IPS DF 6.9 (cell line): Measurements from ENCODE around the gene IGFALS.
"Not testable (repeated sequence)": the region's sequence is repeated elsewhere in the genome, so short reads cannot be mapped to it uniquely, and the experiment has no call there.

Experiments
- DNase-seq: peaks from one replicate; pipeline ENCODE4 v3.0.0-alpha.2; 2013; ENCODE audit warnings: low read depth, low spot score
- H3K27ac ChIP-seq: one replicate; pipeline ENCODE4 v1.5.1; 2013; ENCODE audit warnings: low read length, control low read depth
- H3K27me3 ChIP-seq: 2 replicates; pipeline ENCODE4 v1.6.1; 2013; ENCODE audit warnings: mild to moderate bottlenecking, low read length; ENCODE audit not compliant: control insufficient read depth, insufficient read depth
- H3K36me3 ChIP-seq: 2 replicates; pipeline ENCODE4 v1.6.1; 2013; ENCODE audit warnings: low read length; ENCODE audit not compliant: control insufficient read depth, insufficient read depth
- H3K4me1 ChIP-seq: 2 replicates; pipeline ENCODE4 v1.6.1; 2013; ENCODE audit warnings: low read length; ENCODE audit not compliant: control insufficient read depth, insufficient read depth
- H3K4me3 ChIP-seq: 2 replicates; pipeline ENCODE4 v1.5.1; 2013; ENCODE audit warnings: mild to moderate bottlenecking, low read length
- H3K9me3 ChIP-seq: 2 replicates; pipeline ENCODE4 v1.6.1; 2013; ENCODE audit warnings: low read length, inconsistent platforms; ENCODE audit not compliant: control insufficient read depth, insufficient read depth
- WGBS: extraction: QIAGEN DNeasy Blood & Tissue Kit; methylation state at CpG from one replicate; pipeline ENCODE4 v1.1.7; 2013; ENCODE audit warnings: mixed read lengths, missing lambda C conversion rate; ENCODE audit not compliant: insufficient read length, insufficient coverage; 5-methylcytosine and 5-hydroxymethylcytosine counted together

IGFALS gene

GRCh38 chr16:1807626-1808025 is 14.1 kb upstream of the IGFALS start:
- Histone ChIP-seq H3K4me3 (no peak overlapping the region), H3K9me3 (no peaks in the 10 kb centered on the region; the same call in 1 of the 2 replicates), H3K27me3 (no peaks in the 10 kb centered on the region), H3K36me3 (no peaks in the 10 kb centered on the region), H3K27ac (no peak overlapping the region), H3K4me1 (no peaks in the 10 kb centered on the region)
- no peak for DNase-seq
- WGBS = no CpG with 5 or more reads among the region's 10 CpGs

DNA sequence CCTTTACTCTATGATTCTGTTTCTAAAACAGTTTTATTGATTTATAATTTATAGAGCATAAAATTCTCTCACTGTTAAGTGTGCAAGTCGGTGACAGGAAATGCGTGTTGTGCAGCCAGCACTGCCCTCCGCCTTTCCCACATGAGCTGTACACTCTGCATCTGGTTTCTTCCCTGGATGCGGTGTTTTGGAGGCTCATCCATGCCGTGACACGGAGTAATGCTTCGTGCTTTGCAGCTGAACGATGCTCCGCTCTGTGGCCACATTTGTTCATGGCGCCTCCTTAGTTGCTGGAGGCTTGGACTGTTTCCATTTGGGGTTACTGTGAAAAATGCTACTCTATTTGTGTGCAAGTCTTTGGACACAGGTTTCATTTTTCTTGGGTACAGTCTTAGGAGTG is 7.2 kb upstream of the IGFALS start:
- Histone ChIP-seq H3K4me3 (no peak overlapping the region), H3K9me3 (peaks cover 3% of the 10 kb centered on the region), H3K4me1 (no peaks in the 10 kb centered on the region), H3K36me3 (no peaks in the 10 kb centered on the region), H3K27me3 (no peaks in the 10 kb centered on the region), H3K27ac (no peak overlapping the region)
- DNase-seq = no peak
- WGBS = no CpG with 5 or more reads among the region's 10 CpGs

DNA sequence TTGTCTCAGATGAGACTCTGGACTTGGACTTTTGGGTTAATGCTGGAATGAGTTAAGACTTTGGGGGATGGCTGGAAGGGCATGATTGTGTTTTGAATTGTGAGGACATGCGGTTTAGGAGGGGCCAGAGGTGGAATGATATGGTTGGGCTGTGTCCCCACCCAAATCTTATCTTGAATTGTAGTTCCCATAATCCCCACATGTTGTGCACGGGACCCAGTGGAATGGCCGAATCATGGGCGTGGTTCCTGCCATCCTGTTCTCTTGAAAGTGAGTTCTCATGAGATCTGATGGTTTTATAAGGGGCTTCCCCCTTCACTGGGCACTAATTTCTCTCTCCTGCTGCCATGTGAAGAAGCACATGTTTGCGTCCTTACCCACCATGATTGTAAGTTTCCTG is 5.8 kb upstream of the IGFALS start:
- not testable (repeated sequence) for H3K4me1 ChIP-seq, H3K27me3 ChIP-seq, DNase-seq, H3K27ac ChIP-seq, H3K9me3 ChIP-seq, H3K4me3 ChIP-seq, H3K36me3 ChIP-seq
- no CpG with 5 or more reads among the region's 5 CpGs for WGBS

GRCh38 chr16:1794908-1795666 is 1.6 kb upstream of the IGFALS start:
- H3K27ac ChIP-seq = no peak overlapping the region
- H3K36me3 ChIP-seq = peaks cover 3% of the 10 kb centered on the region
- H3K27me3 ChIP-seq = no peaks in the 10 kb centered on the region
- H3K9me3 ChIP-seq = peaks cover 3% of the 10 kb centered on the region
- H3K4me3 ChIP-seq = no peak overlapping the region; the same call in 1 of the 2 replicates
- WGBS = no CpG with 5 or more reads among the region's 32 CpGs
- no peaks in the 10 kb centered on the region; the same call in 1 of the 2 replicates for H3K4me1 ChIP-seq
- no peak for DNase-seq

- WGBS = no CpG with 5 or more reads among the region's 18 CpGs
- no peaks in the 10 kb centered on the region; the same call in 1 of the 2 replicates for H3K4me1 ChIP-seq
- peaks cover 3% of the 10 kb centered on the region for H3K9me3 ChIP-seq
- peaks cover 3% of the 10 kb centered on the region for H3K36me3 ChIP-seq
- no peak for DNase-seq
- no peaks in the 10 kb centered on the region for H3K27me3 ChIP-seq
- no peak overlapping the region for H3K27ac ChIP-seq
- H3K4me3 ChIP-seq = no peak overlapping the region
Observed at GRCh38 chr16:1794221-1794871, 841 bp upstream of the IGFALS start.

DNA sequence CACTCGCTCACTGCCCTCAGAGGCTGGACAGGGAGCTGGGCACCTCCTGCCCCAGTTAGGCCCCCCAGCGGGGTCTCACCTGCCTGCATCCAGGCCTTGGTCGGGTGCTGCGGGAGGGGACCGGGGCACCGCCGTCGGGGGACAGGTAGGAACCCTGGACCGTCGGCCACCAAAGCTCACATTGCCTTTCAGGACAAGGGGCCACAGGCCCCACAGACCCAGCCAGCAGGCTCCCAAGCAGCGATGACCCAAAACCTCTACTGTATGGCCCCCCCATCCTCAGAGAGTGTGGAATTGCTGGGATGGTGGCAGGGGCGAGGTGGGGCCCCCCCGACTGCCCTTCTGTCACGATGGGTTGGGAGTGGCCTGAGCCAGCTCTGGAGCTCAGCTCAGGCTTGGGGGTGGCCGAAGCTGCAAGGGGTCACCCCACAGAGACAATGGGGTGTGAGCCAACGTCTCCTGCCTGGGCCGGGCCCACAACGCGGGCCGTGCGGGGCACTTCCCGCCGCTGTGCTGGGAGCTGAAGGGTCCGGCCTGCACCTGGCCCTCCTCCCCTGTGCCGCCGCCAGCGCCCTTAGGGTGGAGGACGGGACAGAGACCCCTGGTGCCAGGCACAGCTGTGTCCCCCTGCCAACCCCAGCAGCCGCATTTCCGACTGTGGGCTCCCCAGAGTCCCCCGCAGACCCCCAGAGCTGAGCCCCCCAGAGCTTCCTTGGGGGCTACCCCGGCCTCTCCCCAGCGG is 498 bp downstream of the IGFALS start:
- H3K27ac ChIP-seq = no peak overlapping the region
- peaks cover 14% of the 10 kb centered on the region for H3K36me3 ChIP-seq
- H3K9me3 ChIP-seq = no peaks in the 10 kb centered on the region; the same call in 1 of the 2 replicates
- H3K27me3 ChIP-seq = no peaks in the 10 kb centered on the region
- no peaks in the 10 kb centered on the region; the same call in 1 of the 2 replicates for H3K4me1 ChIP-seq
- H3K4me3 ChIP-seq = no peak overlapping the region
- no peak for DNase-seq
- whole genome bisulfite sequencing = no CpG with 5 or more reads among the region's 33 CpGs

DNA sequence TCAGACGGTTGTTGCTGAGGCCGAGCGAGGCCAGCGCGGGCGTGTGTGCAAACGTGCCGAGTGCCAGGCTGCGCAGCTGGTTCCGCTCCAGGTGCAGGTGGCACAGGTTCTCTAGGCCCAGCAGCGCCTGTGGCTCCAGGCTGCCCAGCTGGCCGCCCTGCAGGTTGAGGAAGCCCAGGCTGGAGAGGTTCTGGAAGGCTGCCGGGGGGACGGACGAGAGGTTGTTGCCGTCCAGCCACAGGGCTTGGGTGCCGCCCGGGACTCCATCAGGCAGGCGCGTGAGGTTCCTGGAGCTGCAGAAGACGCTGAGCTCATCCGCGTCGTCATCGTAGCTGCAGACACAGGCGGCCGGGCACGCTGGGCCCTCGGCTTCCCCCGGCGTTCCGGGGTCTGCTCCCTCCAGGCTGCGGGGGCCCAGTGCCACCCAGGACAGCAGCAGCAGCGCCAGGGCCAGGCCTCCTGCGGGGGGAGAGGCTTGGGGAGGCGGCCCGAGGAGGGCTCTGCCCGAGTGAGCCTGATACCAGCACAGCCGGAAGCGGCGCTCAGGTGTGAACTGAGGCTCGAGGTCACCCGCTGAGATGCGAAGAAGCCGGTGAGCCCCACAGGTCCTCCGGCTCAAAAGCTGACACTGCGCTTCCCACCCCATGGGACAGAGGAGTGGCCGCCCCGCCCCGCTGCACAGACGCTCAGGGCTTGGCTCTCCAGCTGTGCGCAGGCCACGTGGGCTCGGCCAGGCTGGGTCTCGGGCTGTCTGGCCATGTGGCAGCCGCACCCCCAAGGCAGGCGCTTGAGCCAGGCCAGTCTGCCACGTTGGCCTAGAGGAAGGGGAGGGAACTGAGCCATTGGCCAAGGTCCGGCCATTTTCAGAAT is 1.3 kb downstream of the IGFALS start:
- Histone ChIP-seq H3K9me3 (no peaks in the 10 kb centered on the region; the same call in 1 of the 2 replicates), H3K27me3 (no peaks in the 10 kb centered on the region), H3K27ac (no peak overlapping the region), H3K4me3 (no peak overlapping the region), H3K36me3 (peaks cover 17% of the 10 kb centered on the region), H3K4me1 (no peaks in the 10 kb centered on the region; the same call in 1 of the 2 replicates)
- no peak for DNase-seq
- WGBS = no CpG with 5 or more reads among the region's 59 CpGs

GRCh38 chr16:1791256-1791942 is 2.1 kb downstream of the IGFALS start:
- Histone ChIP-seq H3K4me3 (no peak overlapping the region), H3K27ac (no peak overlapping the region), H3K27me3 (no peaks in the 10 kb centered on the region), H3K36me3 (peaks cover 24% of the 10 kb centered on the region), H3K9me3 (no peaks in the 10 kb centered on the region), H3K4me1 (no peaks in the 10 kb centered on the region; the same call in 1 of the 2 replicates)
- WGBS = no CpG with 5 or more reads among the region's 53 CpGs
- no peak for DNase-seq

DNA sequence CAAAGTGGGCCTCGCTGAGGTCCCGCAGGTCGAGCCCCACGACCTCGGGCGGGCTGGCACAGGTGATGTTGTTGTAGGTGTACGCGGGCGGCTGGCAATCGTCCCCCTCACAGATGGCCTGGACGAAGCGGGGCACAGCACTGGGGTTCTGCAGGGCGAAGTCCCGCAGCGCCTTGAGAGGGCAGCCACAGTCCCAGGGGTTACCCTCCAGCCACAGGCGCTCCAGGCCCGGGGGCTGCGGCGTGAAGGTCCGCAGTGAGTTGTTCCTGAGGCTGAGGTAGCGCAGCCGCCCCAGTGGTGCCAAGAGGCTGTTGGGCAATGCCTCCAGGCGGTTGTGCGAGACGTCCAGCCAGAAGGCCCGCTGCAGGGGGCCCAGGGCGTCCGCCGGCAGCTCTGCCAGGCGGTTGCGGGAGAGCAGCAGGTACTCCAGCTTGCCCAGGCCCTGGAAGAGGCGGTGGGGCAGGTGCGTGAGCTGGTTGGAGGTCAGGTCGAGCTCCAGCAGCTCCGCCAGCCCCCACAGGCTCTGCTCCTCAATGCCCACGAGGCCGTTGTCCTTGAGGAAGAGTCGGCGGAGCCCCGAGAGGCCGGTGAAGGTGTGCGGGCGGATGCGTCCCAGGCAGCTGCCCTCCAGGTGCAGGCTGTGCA is 2.8 kb downstream of the IGFALS start:
- H3K27me3 ChIP-seq = no peaks in the 10 kb centered on the region
- H3K4me1 ChIP-seq = no peaks in the 10 kb centered on the region; the same call in 1 of the 2 replicates
- DNase-seq = no peak
- H3K9me3 ChIP-seq = no peaks in the 10 kb centered on the region
- peaks cover 27% of the 10 kb centered on the region for H3K36me3 ChIP-seq
- no CpG with 5 or more reads among the region's 44 CpGs for WGBS
- no peak overlapping the region for H3K4me3 ChIP-seq
- H3K27ac ChIP-seq = no peak overlapping the region
